GM18505 (cell line): ENCODE measurements around the gene STXBP6.

Experiments used
- ATAC-seq: cut with Tn5 transposase; IDR thresholded peaks from one replicate; pipeline ENCODE4 v1.9.1; 2021; ENCODE audit not compliant: unreplicated experiment
- POLR2A ChIP-seq: IDR thresholded peaks from 4 replicates; pipeline ENCODE4 v1.6.1; 2011; ENCODE audit warnings: borderline replicate concordance; ENCODE audit not compliant: insufficient read depth, insufficient read length; ENCODE audit errors: extremely low read depth

STXBP6 gene

DNA sequence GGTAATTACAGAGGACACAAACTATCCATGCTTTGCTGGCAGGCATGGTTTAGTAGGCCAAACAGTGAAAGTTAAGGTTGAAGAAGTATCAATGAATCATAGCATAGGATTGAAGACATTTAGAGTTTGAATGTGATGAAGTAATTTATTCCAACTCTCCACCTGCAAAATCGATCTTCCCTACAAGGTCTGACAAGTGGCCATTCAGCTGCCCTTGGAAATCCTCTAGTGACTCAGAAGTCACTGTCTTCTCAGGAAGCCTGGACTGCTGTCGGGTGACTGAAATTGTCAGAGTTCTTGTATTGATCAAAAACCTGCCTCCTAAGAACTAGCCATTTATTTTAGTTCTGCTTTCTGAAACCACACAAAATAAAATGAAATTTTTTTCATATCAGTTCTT lies 17.7 kb upstream of the STXBP6 start:
- ATAC-seq, result no peak

DNA sequence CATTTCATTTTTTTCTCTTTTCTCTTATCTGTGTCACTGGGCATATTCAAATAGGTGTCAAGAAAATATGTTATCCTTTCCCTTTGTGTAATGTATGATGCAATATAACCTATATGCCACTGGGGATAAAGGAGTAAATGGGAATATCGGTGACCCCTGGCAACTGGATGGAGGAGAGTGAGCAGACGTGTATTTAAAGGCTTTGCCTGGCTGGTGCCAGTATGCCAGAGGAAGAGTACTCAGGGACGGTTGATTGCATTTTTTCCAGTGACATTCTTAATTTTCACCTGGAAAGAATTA lies 12.0 kb upstream of the STXBP6 start:
- no peak for TF ChIP-seq POLR2A
- ATAC-seq, result no peak

More for the DNA sequence above, 17.7 kb upstream of the STXBP6 start:
- no peak for TF ChIP-seq POLR2A

DNA sequence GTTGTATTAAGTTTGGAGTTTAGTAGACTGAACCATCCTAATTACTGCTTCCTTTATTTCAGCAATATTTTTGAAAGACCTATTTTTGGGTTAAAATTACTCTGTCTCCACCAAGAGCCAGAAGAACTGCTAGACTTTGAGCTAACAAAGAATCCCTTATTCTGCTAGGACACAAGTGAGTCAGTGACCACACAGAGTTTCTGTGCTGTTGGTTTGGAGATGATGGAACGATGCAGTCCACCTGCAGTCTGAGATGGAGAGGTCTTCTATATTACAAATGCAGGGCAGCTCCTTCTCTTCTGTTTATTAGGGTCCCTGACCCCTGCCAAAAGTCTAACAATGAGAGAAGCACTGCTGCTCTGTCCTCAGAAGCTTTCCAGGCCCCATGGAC lies 6.7 kb upstream of the STXBP6 start:
- no peak for ATAC-seq
- no peak for TF ChIP-seq POLR2A

GRCh38 chr14:25055992-25056687 lies 6.2 kb upstream of the STXBP6 start:
- no peak for ATAC-seq
- no peak for TF ChIP-seq POLR2A

DNA sequence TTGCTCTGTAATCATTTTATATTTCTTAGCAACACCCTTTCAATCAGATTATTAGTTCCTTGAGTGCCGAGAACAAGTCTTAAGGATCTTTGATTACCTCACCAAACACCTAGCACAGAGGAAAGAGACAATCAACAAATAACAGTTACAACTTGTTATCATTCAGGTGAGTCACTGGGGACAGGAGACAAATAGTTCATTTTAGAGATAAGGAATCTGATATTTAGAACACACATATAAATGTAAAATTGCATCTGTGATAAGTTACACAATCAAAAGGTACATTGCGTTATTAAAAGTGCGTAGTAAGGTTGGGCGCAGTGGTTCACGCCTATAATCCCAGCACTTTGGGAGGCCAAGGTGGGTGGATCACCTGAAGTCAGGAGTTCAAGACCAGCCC lies 5.1 kb upstream of the STXBP6 start:
- no peak for TF ChIP-seq POLR2A
- no peak for ATAC-seq

GRCh38 chr14:25053585-25053984 lies 3.6 kb upstream of the STXBP6 start:
- ATAC-seq, result no peak

DNA sequence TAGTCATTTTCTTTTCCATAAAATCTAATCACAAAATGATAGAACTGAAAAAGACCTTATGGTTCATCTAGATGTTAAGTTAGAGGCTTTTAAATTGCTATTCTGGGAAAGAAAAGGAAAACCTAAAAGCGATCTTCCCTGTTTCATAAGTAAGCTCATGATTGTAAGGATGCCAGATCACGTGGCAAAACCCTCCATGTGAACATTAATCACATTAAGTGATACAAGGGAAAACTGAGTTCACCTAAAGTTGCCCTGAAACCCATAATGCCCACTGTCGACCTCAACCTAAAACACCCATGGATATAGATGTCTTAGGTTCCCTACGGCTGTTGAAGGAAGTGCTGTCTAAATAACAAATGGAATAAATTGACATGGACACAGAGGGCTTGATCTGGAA lies 3.0 kb upstream of the STXBP6 start:
- no peak for ATAC-seq
- TF ChIP-seq POLR2A, result no peak

More at GRCh38 chr14:25053585-25053984, 3.6 kb upstream of the STXBP6 start:
- no peak for TF ChIP-seq POLR2A

DNA sequence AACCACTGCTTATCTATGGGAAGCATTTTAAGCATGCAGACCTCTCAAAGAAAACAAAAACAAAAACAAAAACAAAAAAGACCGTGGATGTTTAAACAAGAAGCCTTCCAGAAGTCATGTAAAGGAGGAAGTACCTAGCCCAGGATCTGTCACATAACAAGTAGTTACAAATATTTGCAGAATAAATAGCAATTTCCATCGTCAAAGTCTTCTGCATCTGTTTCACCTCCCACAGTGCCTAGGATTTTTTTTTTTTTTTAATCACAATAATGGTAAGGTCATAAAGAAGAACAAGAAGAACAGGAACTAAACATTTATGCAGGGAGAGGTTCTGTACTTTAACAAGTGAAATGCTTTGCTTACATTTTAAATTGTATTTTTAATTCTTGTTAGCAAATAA lies 2.4 kb upstream of the STXBP6 start:
- no peak for ATAC-seq
- TF ChIP-seq POLR2A, result no peak

GRCh38 chr14:25050269-25051150 lies 563 bp upstream of the STXBP6 start:
- no peak for ATAC-seq
- TF ChIP-seq POLR2A, result no peak

DNA sequence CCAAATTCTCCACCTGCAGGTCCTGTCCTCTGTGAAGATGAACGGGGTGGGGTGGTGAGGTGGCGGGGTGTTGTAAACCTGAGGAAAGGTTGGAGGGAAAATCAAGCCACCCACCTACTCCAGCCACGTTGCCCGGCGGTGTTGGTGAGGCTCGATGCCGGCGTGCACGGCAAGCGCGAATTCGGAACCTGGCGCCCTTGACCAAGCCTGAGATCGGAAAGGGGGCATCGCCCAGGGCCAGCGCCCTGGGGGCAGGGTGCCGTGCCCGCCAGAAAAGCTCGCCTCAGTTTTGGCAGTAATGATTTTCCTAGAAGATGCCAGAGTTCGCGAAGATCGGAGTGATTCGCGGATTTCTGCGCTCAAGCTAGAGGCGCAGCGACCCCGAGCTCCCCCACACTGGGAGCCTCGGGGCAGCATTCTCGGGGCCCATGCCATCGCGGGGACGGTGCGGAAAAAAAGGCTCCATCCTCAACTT lies 817 bp downstream of the STXBP6 start:
- ATAC-seq, result no peak
- no peak for TF ChIP-seq POLR2A

- TF ChIP-seq POLR2A, result no peak
- no peak for ATAC-seq
Observed at GRCh38 chr14:25048170-25049016, 1.6 kb downstream of the STXBP6 start.

- ATAC-seq, result no peak
- TF ChIP-seq POLR2A, result no peak
Observed at GRCh38 chr14:25046301-25046943, 3.5 kb downstream of the STXBP6 start.
